Measurements from ENCODE around the gene DYNC1I1.

Gene DYNC1I1

DNA sequence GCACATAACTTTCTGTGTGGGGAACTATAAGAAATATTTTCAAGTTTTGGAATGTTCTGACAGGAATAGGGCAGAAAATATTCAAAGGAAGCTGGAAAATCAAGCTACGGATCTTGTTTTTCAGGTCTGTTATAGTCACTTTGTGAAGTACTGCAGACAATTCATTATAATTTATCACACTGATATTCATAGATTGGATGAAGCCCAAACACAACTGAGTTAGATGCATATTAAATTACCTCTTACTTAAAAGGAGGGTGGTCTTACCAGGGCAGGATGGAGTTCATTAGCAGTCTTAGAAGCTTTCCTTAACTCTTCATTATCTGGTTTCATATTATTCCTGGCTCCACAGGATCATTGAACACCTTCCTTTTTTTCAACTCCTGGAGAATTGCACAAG, 242.3 kb downstream of the DYNC1I1 start:
- Mint-ChIP-seq H3K27ac (no peak overlapping the region), H3K4me3 (no peak overlapping the region), H3K36me3 (no peaks in the 10 kb centered on the region), H3K4me1 (ENCODE audit: low read depth) (no peaks in the 10 kb centered on the region), H3K9me3 (ENCODE audit: low read depth) (no peaks in the 10 kb centered on the region), H3K27me3 (peaks cover 14% of the 10 kb centered on the region)

DNA sequence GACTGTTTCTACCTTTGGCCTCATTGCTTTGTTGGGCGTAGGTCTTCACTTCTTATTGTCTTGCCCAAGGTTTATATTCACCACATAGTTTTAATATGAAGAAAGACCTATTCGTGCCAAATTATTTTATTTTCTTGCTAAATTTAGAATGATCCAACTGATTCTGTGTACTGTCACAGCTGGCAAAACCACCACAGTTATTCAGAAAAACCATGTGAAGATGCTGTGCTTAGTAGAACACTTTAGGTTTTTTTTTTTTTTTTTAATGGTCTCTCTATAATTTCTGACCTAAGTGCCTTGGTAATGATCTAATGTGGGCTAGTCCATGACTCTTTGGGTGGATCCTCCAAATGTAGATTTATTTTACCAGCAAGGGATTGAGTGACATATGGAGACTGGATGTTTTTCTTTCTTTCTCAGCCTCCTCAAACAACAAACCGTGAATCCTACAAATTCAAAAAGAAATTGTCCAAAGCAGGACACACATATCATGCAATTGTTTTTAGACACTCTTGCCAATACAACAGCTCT, 243.8 kb downstream of the DYNC1I1 start:
- H3K27ac Mint-ChIP-seq, result no peak overlapping the region
- no peaks in the 10 kb centered on the region for H3K9me3 Mint-ChIP-seq (ENCODE audit: low read depth)
- peaks cover 14% of the 10 kb centered on the region for H3K27me3 Mint-ChIP-seq
- H3K4me3 Mint-ChIP-seq, result no peak overlapping the region
- no peaks in the 10 kb centered on the region for H3K4me1 Mint-ChIP-seq (ENCODE audit: low read depth)
- no peaks in the 10 kb centered on the region for H3K36me3 Mint-ChIP-seq

- H3K4me3 Mint-ChIP-seq, result no peak overlapping the region
- no peaks in the 10 kb centered on the region for H3K4me1 Mint-ChIP-seq (ENCODE audit: low read depth)
- no peaks in the 10 kb centered on the region for H3K9me3 Mint-ChIP-seq (ENCODE audit: low read depth)
- no peaks in the 10 kb centered on the region for H3K36me3 Mint-ChIP-seq
- no peak overlapping the region for H3K27ac Mint-ChIP-seq
- H3K27me3 Mint-ChIP-seq, result peaks cover 14% of the 10 kb centered on the region
These were observed 244.4 kb downstream of the DYNC1I1 start for GRCh38 chr7:96016735-96017134.

DNA sequence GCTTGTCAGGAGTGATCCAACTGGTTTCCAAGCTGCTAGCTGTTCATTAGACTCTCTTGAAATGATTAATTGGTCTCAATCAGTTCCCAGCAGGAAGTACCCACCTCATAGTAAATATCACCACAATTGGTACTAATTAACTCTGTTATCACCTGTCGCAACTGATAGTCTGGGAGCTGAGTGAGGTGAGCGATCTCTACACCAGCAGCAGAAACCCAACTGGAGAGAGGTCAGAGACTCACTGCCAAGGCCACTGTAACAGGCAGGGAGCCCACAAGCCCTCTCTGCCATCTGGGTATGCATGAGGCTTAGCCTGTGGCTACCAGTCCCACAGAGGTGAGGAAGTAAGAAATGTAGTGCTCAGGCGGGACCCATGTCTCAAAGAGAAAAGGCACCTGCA, 245.5 kb downstream of the DYNC1I1 start:
- Mint-ChIP-seq H3K4me3 (no peak overlapping the region), H3K9me3 (ENCODE audit: low read depth) (no peaks in the 10 kb centered on the region), H3K27ac (no peak overlapping the region), H3K27me3 (peaks cover 10% of the 10 kb centered on the region), H3K4me1 (ENCODE audit: low read depth) (no peaks in the 10 kb centered on the region), H3K36me3 (no peaks in the 10 kb centered on the region)

DNA sequence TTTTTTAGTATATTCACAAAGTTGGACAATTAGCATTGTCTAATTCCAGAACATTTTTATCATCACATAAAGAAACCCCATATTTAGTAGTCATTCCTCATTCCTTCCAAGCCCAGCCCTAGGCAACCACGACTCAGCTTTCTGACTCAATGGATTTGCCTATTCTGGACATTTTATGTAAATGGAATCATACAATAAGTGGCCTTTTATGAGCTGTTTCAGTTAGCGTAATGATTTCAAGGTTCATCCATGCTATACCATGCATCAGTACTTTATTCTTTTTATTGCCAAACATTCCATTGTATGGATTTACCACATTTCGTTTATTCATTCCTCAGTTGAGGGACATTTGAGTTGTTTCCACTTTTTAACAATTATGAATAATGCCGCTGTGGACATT, 249.2 kb downstream of the DYNC1I1 start:
- Mint-ChIP-seq H3K27ac (no peak overlapping the region), H3K27me3 (peaks cover 5% of the 10 kb centered on the region), H3K9me3 (ENCODE audit: low read depth) (no peaks in the 10 kb centered on the region), H3K36me3 (no peaks in the 10 kb centered on the region), H3K4me1 (ENCODE audit: low read depth) (no peaks in the 10 kb centered on the region), H3K4me3 (no peak overlapping the region)

DNA sequence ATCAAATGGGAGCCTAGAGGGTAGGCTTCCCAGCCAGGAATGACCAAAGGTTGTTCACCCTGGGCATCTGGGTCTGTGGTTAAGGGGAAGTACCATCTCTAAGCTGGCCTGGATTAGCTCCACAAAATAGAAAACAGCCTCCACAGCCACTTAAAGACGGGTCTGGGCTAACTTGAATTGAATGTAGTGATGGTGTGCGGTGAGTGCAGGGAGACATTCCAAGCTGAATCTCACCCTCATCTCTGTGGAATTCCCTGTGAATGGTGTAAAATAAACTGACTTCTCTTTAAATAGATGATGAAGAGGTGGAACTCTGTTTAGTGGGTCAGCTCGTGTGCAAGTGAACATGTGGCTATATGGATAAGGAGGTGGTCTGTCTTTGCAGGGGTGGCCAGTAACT, 251.0 kb downstream of the DYNC1I1 start:
- no peak overlapping the region for H3K27ac Mint-ChIP-seq
- no peaks in the 10 kb centered on the region for H3K4me1 Mint-ChIP-seq (ENCODE audit: low read depth)
- H3K36me3 Mint-ChIP-seq, result no peaks in the 10 kb centered on the region
- H3K9me3 Mint-ChIP-seq (ENCODE audit: low read depth), result no peaks in the 10 kb centered on the region
- H3K4me3 Mint-ChIP-seq, result no peak overlapping the region
- peaks cover 6% of the 10 kb centered on the region for H3K27me3 Mint-ChIP-seq

GRCh38 chr7:96026010-96026409, 253.7 kb downstream of the DYNC1I1 start:
- no peak overlapping the region for H3K27ac Mint-ChIP-seq
- H3K27me3 Mint-ChIP-seq, result peaks cover 3% of the 10 kb centered on the region
- H3K4me1 Mint-ChIP-seq (ENCODE audit: low read depth), result no peaks in the 10 kb centered on the region
- no peak overlapping the region for H3K4me3 Mint-ChIP-seq
- H3K36me3 Mint-ChIP-seq, result no peaks in the 10 kb centered on the region
- H3K9me3 Mint-ChIP-seq (ENCODE audit: low read depth), result no peaks in the 10 kb centered on the region

DNA sequence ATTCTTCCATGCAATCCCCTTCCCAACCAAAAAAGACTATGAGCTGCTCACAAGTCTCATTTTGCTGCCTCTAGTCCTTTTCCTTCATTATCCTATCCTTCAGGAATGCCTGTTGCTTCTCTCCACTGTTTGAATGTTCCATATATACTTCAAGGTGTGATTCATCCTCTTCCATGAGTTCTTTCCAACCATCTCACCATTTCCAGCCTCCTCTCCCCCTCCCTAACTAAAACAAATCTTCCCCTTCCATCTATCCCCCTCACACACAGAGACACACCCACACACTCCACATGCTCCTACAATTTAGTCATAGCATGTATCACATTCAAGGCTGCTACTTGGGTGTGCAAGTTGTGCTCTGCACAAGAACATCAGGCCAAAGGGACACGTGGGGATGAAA, 254.3 kb downstream of the DYNC1I1 start:
- no peak overlapping the region for H3K27ac Mint-ChIP-seq
- H3K9me3 Mint-ChIP-seq (ENCODE audit: low read depth), result no peaks in the 10 kb centered on the region
- H3K27me3 Mint-ChIP-seq, result peaks cover 3% of the 10 kb centered on the region
- H3K4me3 Mint-ChIP-seq, result no peak overlapping the region
- no peaks in the 10 kb centered on the region for H3K36me3 Mint-ChIP-seq
- no peaks in the 10 kb centered on the region for H3K4me1 Mint-ChIP-seq (ENCODE audit: low read depth)

DNA sequence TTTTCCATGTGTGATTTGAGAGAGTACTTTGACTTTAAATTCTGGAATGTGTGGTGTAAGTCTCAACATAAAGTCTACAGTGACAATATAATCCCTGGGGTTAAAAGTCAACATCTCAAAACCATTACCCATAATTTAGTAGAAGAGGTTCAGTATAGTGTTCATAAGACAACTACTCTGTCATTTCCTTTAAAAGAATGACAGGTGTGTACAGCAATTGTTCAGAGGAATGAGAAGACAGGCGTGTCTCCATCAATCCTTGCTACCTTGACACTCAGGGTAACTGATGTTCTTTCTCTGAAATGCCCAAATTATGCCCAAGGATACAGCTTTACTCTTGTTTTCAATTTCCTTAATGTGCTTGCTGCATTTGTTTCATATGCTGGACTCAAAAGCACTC, 256.4 kb downstream of the DYNC1I1 start:
- Mint-ChIP-seq H3K9me3 (ENCODE audit: low read depth) (no peaks in the 10 kb centered on the region), H3K27ac (no peak overlapping the region), H3K4me3 (no peak overlapping the region), H3K4me1 (ENCODE audit: low read depth) (no peaks in the 10 kb centered on the region), H3K27me3 (peaks cover 3% of the 10 kb centered on the region), H3K36me3 (no peaks in the 10 kb centered on the region)

GRCh38 chr7:96033009-96033598, 260.8 kb downstream of the DYNC1I1 start:
- Mint-ChIP-seq H3K27ac (no peak overlapping the region), H3K4me1 (ENCODE audit: low read depth) (no peaks in the 10 kb centered on the region), H3K9me3 (ENCODE audit: low read depth) (no peaks in the 10 kb centered on the region), H3K27me3 (peaks cover 3% of the 10 kb centered on the region), H3K4me3 (no peak overlapping the region), H3K36me3 (no peaks in the 10 kb centered on the region)

- H3K4me1 Mint-ChIP-seq (ENCODE audit: low read depth), result no peaks in the 10 kb centered on the region
- H3K36me3 Mint-ChIP-seq, result no peaks in the 10 kb centered on the region
- H3K4me3 Mint-ChIP-seq, result no peak overlapping the region
- no peaks in the 10 kb centered on the region for H3K9me3 Mint-ChIP-seq (ENCODE audit: low read depth)
- no peak overlapping the region for H3K27ac Mint-ChIP-seq
- peaks cover 3% of the 10 kb centered on the region for H3K27me3 Mint-ChIP-seq
These were observed 262.8 kb downstream of the DYNC1I1 start for GRCh38 chr7:96034940-96035727.

DNA sequence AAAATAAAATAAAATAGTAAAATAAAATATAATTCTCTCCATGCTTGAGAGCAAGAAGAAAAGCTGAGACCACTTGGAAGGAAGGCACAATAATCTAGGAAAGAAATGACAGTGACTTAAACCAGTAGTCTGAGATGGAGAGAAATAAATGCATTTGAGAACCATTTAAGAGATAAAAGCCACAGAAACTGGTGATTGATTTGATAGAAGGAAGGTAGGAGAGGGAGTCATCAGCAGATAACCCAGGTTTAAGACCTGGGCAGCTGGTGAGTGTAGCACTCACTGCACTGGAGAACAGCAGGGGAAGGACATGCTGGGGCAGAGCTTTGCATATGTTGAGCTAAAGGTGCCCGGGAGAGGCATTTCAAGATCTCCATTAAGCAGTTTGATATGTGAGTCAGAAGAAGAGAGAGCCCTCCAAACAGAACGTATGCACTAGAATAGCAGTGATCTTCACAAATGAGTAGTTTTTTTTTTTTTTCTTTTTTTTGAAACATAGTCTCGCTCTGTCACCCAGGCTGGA, 268.0 kb downstream of the DYNC1I1 start:
- Mint-ChIP-seq H3K27me3 (peaks cover 7% of the 10 kb centered on the region), H3K9me3 (ENCODE audit: low read depth) (no peaks in the 10 kb centered on the region), H3K4me3 (no peak overlapping the region), H3K36me3 (no peaks in the 10 kb centered on the region), H3K4me1 (ENCODE audit: low read depth) (no peaks in the 10 kb centered on the region), H3K27ac (no peak overlapping the region)

GRCh38 chr7:96041171-96041570, 268.8 kb downstream of the DYNC1I1 start:
- Mint-ChIP-seq H3K4me3 (no peak overlapping the region), H3K27ac (no peak overlapping the region), H3K36me3 (no peaks in the 10 kb centered on the region), H3K9me3 (ENCODE audit: low read depth) (no peaks in the 10 kb centered on the region), H3K27me3 (peaks cover 4% of the 10 kb centered on the region), H3K4me1 (ENCODE audit: low read depth) (no peaks in the 10 kb centered on the region)

DNA sequence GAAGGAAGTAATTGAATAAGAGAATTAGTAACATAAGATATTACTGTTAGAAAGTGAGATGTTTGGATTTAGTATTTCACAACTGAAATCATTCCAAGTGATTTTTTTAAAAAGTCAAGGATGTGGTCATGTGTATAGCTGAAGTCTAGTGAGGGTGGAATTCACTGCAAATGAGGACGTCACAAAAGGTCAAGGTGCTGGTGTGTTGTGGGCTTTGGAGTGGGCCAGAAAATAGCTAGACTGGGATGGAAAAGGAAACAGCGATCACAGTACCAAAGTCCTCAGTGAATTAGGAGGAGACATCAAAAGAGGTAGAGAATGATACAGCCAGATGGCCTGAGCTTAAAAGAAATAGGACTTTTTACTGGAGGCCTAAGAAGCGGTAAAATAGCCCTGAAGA, 272.8 kb downstream of the DYNC1I1 start:
- Mint-ChIP-seq H3K36me3 (no peaks in the 10 kb centered on the region), H3K9me3 (ENCODE audit: low read depth) (no peaks in the 10 kb centered on the region), H3K27me3 (peaks cover 7% of the 10 kb centered on the region), H3K4me1 (ENCODE audit: low read depth) (no peaks in the 10 kb centered on the region), H3K27ac (no peak overlapping the region), H3K4me3 (no peak overlapping the region)

GRCh38 chr7:96045919-96046318, 273.6 kb downstream of the DYNC1I1 start:
- H3K4me1 Mint-ChIP-seq (ENCODE audit: low read depth), result no peaks in the 10 kb centered on the region
- H3K4me3 Mint-ChIP-seq, result no peak overlapping the region
- no peaks in the 10 kb centered on the region for H3K36me3 Mint-ChIP-seq
- H3K9me3 Mint-ChIP-seq (ENCODE audit: low read depth), result no peaks in the 10 kb centered on the region
- H3K27ac Mint-ChIP-seq, result no peak overlapping the region
- peaks cover 5% of the 10 kb centered on the region for H3K27me3 Mint-ChIP-seq

All from activated naive CD8-positive, alpha-beta T cell (primary cell).